GM23338 (cell line): Measurements from ENCODE around the gene COG2. TPM values are rescaled to one million over a fixed set of nuclear protein-coding genes. Genes with fewer than 3 reads are reported as not detected.

Experiments
- ATAC-seq: fragments of 200-7000 bp; cut with Tn5 transposase; 3 replicates; pipeline ENCODE4 v1.9.1; 2020
- DNase-seq: peaks from one replicate; pipeline ENCODE4 v3.0.0-alpha.2; 2015; ENCODE audit warnings: low spot score
- H2AFZ ChIP-seq: fragments of 200-600 bp; sonication (generic); 2 replicates; pipeline ENCODE4 v1.8.0; 2016; ENCODE audit warnings: antibody characterized with exemption, mild to moderate bottlenecking, moderate library complexity
- H3F3A ChIP-seq: fragments of 200-600 bp; sonication (generic); replicated peaks from 2 replicates; pipeline ENCODE4 v1.8.0; 2017; ENCODE audit warnings: antibody characterized with exemption, mixed run types, low read depth
- H3K27ac ChIP-seq: fragments of 200-600 bp; sonication (generic); 2 replicates; pipeline ENCODE4 v1.6.1; 2016; ENCODE audit warnings: low read depth
- H3K27me3 ChIP-seq: fragments of 200-600 bp; sonication (generic); 2 replicates; pipeline ENCODE4 v1.8.0; 2016; ENCODE audit warnings: mild to moderate bottlenecking, mixed run types, moderate library complexity; ENCODE audit not compliant: insufficient read depth
- H3K36me3 ChIP-seq: fragments of 200-600 bp; sonication (generic); 2 replicates; pipeline ENCODE4 v1.8.0; 2016; ENCODE audit warnings: mild to moderate bottlenecking; ENCODE audit not compliant: insufficient read depth
- H3K4me1 ChIP-seq: fragments of 200-600 bp; sonication (generic); 2 replicates; pipeline ENCODE4 v1.8.0; 2016; ENCODE audit warnings: mild to moderate bottlenecking, moderate library complexity; ENCODE audit not compliant: insufficient read depth
- H3K4me2 ChIP-seq: fragments of 200-600 bp; sonication (generic); 2 replicates; pipeline ENCODE4 v1.7.1; 2017; ENCODE audit warnings: mixed run types
- H3K4me3 ChIP-seq: fragments of 200-600 bp; sonication (generic); 2 replicates; pipeline ENCODE4 v1.6.1; 2016; ENCODE audit warnings: mixed run types
- H3K79me2 ChIP-seq: fragments of 200-600 bp; sonication (generic); replicated peaks from 2 replicates; pipeline ENCODE4 v1.8.0; 2017; ENCODE audit warnings: mild to moderate bottlenecking; ENCODE audit not compliant: insufficient read depth
- H3K9me2 ChIP-seq: fragments of 200-600 bp; sonication (generic); 2 replicates; pipeline ENCODE4 v1.8.0; 2017; ENCODE audit not compliant: insufficient read depth
- H4K20me1 ChIP-seq: fragments of 200-600 bp; sonication (generic); replicated peaks from 2 replicates; pipeline ENCODE4 v1.8.0; 2017; ENCODE audit warnings: mild to moderate bottlenecking; ENCODE audit not compliant: insufficient read depth
- H3K27ac Mint-ChIP-seq: 2 replicates; pipeline ENCODE4 v1.8.0; 2020; ENCODE audit warnings: inconsistent platforms, mild to moderate bottlenecking, moderate library complexity, mixed read lengths
- H3K27me3 Mint-ChIP-seq: 3 replicates; pipeline ENCODE4 v1.8.0; 2022; ENCODE audit warnings: low read depth, mild to moderate bottlenecking, moderate library complexity, mixed read lengths, inconsistent platforms; ENCODE audit not compliant: insufficient read depth, poor library complexity
- H3K36me3 Mint-ChIP-seq: 3 replicates; pipeline ENCODE4 v1.8.0; 2021; ENCODE audit warnings: low read depth, mild to moderate bottlenecking, inconsistent platforms, moderate library complexity, mixed read lengths
- H3K4me1 Mint-ChIP-seq: 3 replicates; pipeline ENCODE4 v1.8.0; 2020; ENCODE audit warnings: mild to moderate bottlenecking, inconsistent platforms, mixed read lengths
- H3K4me3 Mint-ChIP-seq: 3 replicates; pipeline ENCODE4 v1.8.0; 2021; ENCODE audit warnings: moderate library complexity, mild to moderate bottlenecking, inconsistent platforms, mixed read lengths
- H3K9me3 Mint-ChIP-seq: 3 replicates; pipeline ENCODE4 v1.8.0; 2020; ENCODE audit warnings: moderate library complexity, mild to moderate bottlenecking, inconsistent platforms, mixed read lengths
- CREB1 ChIP-seq: fragments of 250-450 bp; sonication (Bioruptor Pico); IDR thresholded peaks from 2 replicates; pipeline ENCODE4 v1.5.0; 2020; ENCODE audit warnings: low read depth, mild to moderate bottlenecking, moderate library complexity
- CTCF ChIP-seq, 2 experiments: fragments of 200-600 bp in 1 of 2; sonication (generic) in 1 of 2; conservative IDR thresholded peaks; 2 replicates each; pipeline versions ENCODE4 v1.5.1 to v1.6.1; 2016 to 2017; ENCODE audit warnings: antibody characterized with exemption in 2 of 2, low read depth in 2 of 2, mild to moderate bottlenecking in 2 of 2, moderate library complexity in 1 of 2
- ETS1 ChIP-seq: IDR thresholded peaks from 2 replicates; pipeline ENCODE4 v1.6.1; 2016; ENCODE audit warnings: antibody characterized with exemption
- EZH2phosphoT487 ChIP-seq: fragments of 200-600 bp; sonication (generic); IDR thresholded peaks from one replicate; pipeline ENCODE4 v1.8.1; 2018; ENCODE audit warnings: antibody characterized with exemption; ENCODE audit not compliant: unreplicated experiment
- POLR2AphosphoS5 ChIP-seq: IDR thresholded peaks from 2 replicates; pipeline ENCODE4 v1.6.1; 2016; ENCODE audit warnings: antibody characterized with exemption, low read depth
- REST ChIP-seq: IDR thresholded peaks from one replicate; pipeline ENCODE4 v1.6.1; 2018; ENCODE audit warnings: antibody characterized with exemption; ENCODE audit not compliant: unreplicated experiment
- STAT1 ChIP-seq: IDR thresholded peaks from one replicate; pipeline ENCODE4 v1.6.1; 2016; ENCODE audit warnings: antibody characterized with exemption; ENCODE audit not compliant: unreplicated experiment
- ZNF114 ChIP-seq: fragments of 250-450 bp; sonication (Bioruptor Pico); IDR thresholded peaks from 2 replicates; pipeline ENCODE4 v1.5.0; 2020; ENCODE audit warnings: mild to moderate bottlenecking, moderate library complexity
- ZNF331 ChIP-seq: fragments of 250-450 bp; sonication (Bioruptor Pico); IDR thresholded peaks from 2 replicates; pipeline ENCODE4 v1.5.0; 2020; ENCODE audit warnings: low read depth, mild to moderate bottlenecking, moderate library complexity
- long read RNA-seq: library from polyadenylated mRNA; unstranded; transcript quantifications from one replicate; pipeline ENCODE4 v2.0.0, GENCODE V29; 2020; ENCODE audit not compliant: unreplicated experiment
- polyA plus RNA-seq: library from polyadenylated mRNA; unstranded; fragments of >200 nt; fragmentation: Nextera tagmentation; extraction: Ambion mirVana; gene quantifications from 2 replicates; pipeline ENCODE4 v1.2.1, GENCODE V29; 2016
- total RNA-seq: library from RNA; depleted of rRNA; stranded (reverse); fragments of >200 nt; shearing (Covaris generic); gene quantifications from 2 replicates; pipeline ENCODE4 v1.2.3, GENCODE V29; 2014; rRNA removed

Gene COG2
- 38.5 and 53.9 TPM in 2 replicates for total RNA-seq
- 29.2 and 35.8 TPM in 2 replicates for polyA plus RNA-seq
- long read RNA-seq, transcript COG2-202 (18 exons, 2,921 nt) = major isoform, 11 of 21 reads
- long read RNA-seq, partial matches to known transcripts = 4 of 21 reads
- long read RNA-seq, other reads (novel, unspliced or antisense) = 6 of 21 reads

- ATAC-seq (peak; percentile 90), DNase-seq (peak; percentile 95)
- TF ChIP-seq CREB1 (peak; percentile 72), EZH2phosphoT487 (no peak), ETS1 (peak; percentile 82), CTCF (conservative IDR thresholded peaks at IDR 0.05; ENCODE audit: low read depth in 2 of 2) (peak; percentile 78 to 86), ZNF331 (no peak), STAT1 (no peak), ZNF114 (no peak), POLR2AphosphoS5 (peak; percentile 91)
- H3K27ac Mint-ChIP-seq = peak within 1 kb of the TSS; percentile 96
- H3K4me1 Mint-ChIP-seq = peaks cover 22% of the 10 kb centered on the region; the same call in 2 of the 3 replicates
- Histone ChIP-seq H3K79me2 (peaks cover 50% of the 10 kb centered on the region), H3K27me3 (no peaks in the 10 kb centered on the region), H3K9me2 (no peaks in the 10 kb centered on the region), H3K27ac (peak within 1 kb of the TSS; percentile 87), H4K20me1 (peaks cover 25% of the 10 kb centered on the region; the same call in 1 of the 2 replicates), H3K4me2 (peak within 1 kb of the TSS; percentile 94), H3F3A (no peaks in the 10 kb centered on the region), H2AFZ (peak within 1 kb of the TSS; percentile 93), H3K36me3 (no peaks in the 10 kb centered on the region), H3K4me1 (peaks cover 17% of the 10 kb centered on the region), H3K4me3 (peak within 1 kb of the TSS; percentile 100)
- H3K27me3 Mint-ChIP-seq = peaks cover 3% of the 10 kb centered on the region
- no peaks in the 10 kb centered on the region for H3K9me3 Mint-ChIP-seq
- peak within 1 kb of the TSS; percentile 97 for H3K4me3 Mint-ChIP-seq
- H3K36me3 Mint-ChIP-seq = peaks cover 6% of the 10 kb centered on the region; the same call in 1 of the 3 replicates
Observed at GRCh38 chr1:230642263-230642959, at the start of gene COG2. Gene COG2 (plus strand): TSS chr1:230642481. CDS start chr1:230642607, 126 bp downstream.

GRCh38 chr1:230592848-230593414, 49.4 kb upstream of the COG2 start:
- H3K9me3 Mint-ChIP-seq = no peaks in the 10 kb centered on the region
- Histone ChIP-seq H3K27ac (no peak overlapping the region), H3K4me2 (no peak overlapping the region), H3F3A (no peaks in the 10 kb centered on the region), H4K20me1 (no peaks in the 10 kb centered on the region), H3K27me3 (no peaks in the 10 kb centered on the region), H3K9me2 (no peaks in the 10 kb centered on the region; the same call in 1 of the 2 replicates), H3K36me3 (no peaks in the 10 kb centered on the region), H3K4me1 (peaks cover 6% of the 10 kb centered on the region; the same call in 1 of the 2 replicates), H2AFZ (no peak overlapping the region), H3K4me3 (no peak overlapping the region), H3K79me2 (no peaks in the 10 kb centered on the region)
- peaks cover 10% of the 10 kb centered on the region; the same call in 2 of the 3 replicates for H3K4me1 Mint-ChIP-seq
- DNase-seq (no peak), ATAC-seq (no peak)
- no peak for TF ChIP-seq POLR2AphosphoS5
- no peak for TF ChIP-seq ETS1
- TF ChIP-seq ZNF114 = no peak
- TF ChIP-seq EZH2phosphoT487 = no peak
- no peak for TF ChIP-seq CTCF (conservative IDR thresholded peaks at IDR 0.05; ENCODE audit: low read depth in 2 of 2)
- TF ChIP-seq REST = no peak
- TF ChIP-seq ZNF331 = no peak
- H3K27me3 Mint-ChIP-seq = peaks cover 4% of the 10 kb centered on the region
- H3K27ac Mint-ChIP-seq = no peak overlapping the region
- H3K4me3 Mint-ChIP-seq = no peak overlapping the region
- H3K36me3 Mint-ChIP-seq = no peaks in the 10 kb centered on the region; the same call in 2 of the 3 replicates
